Activated T-cell treated with anti-CD3 and anti-CD28 coated beads, Interleukin-2, amount 50 U/mL, for 4 hours (primary cell): ENCODE measurements around the gene SIRT3. TPM values are rescaled to one million over a fixed set of nuclear protein-coding genes. Genes with fewer than 3 reads are reported as not detected.
"Not testable (repeated sequence)": the region's sequence is repeated elsewhere in the genome, so short reads cannot be mapped to it uniquely, and the experiment has no call there.

ENCODE experiments used
- ATAC-seq, 2 donors: fragments of 200-7000 bp; cut with Tn5 transposase; one replicate each; pipeline ENCODE4 v1.10.0; 2021
- DNase-seq: peaks from one replicate; pipeline ENCODE4 v3.0.0-alpha.2; 2020
- H3K27me3 Mint-ChIP-seq: one replicate; pipeline ENCODE4 v1.8.0; 2021; ENCODE audit warnings: low read depth, mixed read lengths
- H3K36me3 Mint-ChIP-seq: one replicate; pipeline ENCODE4 v1.8.0; 2022; ENCODE audit warnings: mixed read lengths; ENCODE audit not compliant: insufficient read depth
- H3K4me1 Mint-ChIP-seq: one replicate; pipeline ENCODE4 v1.8.0; 2021; ENCODE audit warnings: low read depth, mixed read lengths
- H3K4me3 Mint-ChIP-seq: one replicate; pipeline ENCODE4 v1.8.0; 2021; ENCODE audit warnings: mild to moderate bottlenecking, moderate library complexity, mixed read lengths
- H3K9me3 Mint-ChIP-seq: one replicate; pipeline ENCODE4 v1.8.0; 2021; ENCODE audit warnings: mixed read lengths
- total RNA-seq, 3 donors: library from RNA; stranded (reverse); gene quantifications; one replicate each; pipeline ENCODE4 v1.2.1, GENCODE V29; 2021

The SIRT3 gene
- total RNA-seq, 3 donors from 2014 or later, result 7.0 to 12.6 (median 8.3) TPM

DNA sequence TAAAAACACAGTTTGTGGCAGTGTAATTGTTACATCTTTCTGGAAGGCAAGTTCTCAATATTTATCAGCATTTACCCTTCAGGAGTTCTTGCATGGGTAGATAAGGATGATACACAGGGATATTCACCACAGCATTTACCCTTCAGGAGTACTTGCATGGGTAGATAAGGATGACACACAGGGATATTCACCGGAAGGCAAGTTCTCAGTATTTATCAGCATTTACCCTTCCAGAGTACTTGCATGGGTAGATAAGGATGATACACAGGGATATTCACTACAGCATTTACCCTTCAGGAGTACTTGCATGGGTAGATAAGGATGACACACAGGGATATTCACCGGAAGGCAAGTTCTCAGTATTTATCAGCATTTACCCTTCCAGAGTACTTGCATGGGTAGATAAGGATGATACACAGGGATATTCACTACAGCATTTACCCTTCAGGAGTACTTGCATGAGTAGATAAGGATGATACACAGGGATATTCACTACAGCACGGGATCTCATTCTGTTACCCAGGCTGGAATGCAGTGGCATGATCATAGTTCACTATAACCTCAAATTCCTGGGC lies 15.4 kb downstream of the SIRT3 start:
- not testable (repeated sequence) for DNase-seq, H3K27me3 Mint-ChIP-seq, ATAC-seq, H3K9me3 Mint-ChIP-seq, H3K4me3 Mint-ChIP-seq
- Mint-ChIP-seq H3K36me3 (peaks cover 13% of the 10 kb centered on the region), H3K4me1 (peaks cover 11% of the 10 kb centered on the region)

DNA sequence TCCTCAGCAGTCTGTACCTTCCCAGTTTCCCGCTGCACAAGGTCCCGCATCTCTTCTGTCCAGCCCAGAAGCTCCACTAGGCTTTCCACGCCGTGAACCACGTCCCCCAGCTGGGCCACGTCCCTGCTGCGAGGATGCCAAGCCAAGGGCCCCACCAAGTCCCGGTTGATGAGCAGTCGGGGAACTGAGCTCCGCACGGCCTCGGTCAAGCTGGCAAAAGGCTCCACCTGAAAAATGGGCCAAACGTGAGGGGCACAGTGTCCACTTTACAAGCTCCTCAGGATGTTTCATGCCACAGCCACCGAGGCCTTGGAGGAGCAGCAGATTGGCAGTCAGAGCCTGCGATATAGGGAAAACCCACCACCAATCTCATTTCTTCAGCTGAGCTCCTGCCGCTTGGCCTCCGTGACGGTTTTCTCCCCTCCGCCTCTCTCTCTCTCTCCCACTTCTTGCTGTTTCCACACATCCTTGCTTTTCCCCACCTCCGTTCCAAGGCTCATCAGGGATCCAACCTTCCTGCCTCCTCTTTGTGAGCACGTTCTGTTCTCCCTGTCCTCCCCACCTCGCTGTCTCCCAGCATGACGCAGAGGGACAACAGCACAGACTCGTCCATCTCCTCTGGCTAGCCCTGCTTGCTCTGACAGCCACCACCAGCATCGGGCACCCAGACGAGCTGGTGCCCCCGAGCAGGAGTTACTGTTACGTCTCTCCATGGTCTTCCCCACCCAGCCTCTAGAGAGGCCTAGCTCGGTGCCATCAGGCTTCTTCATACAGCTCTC lies 17.1 kb downstream of the SIRT3 start:
- H3K36me3 Mint-ChIP-seq, result peaks cover 16% of the 10 kb centered on the region
- peaks cover 8% of the 10 kb centered on the region for H3K4me1 Mint-ChIP-seq
- no peaks in the 10 kb centered on the region for H3K9me3 Mint-ChIP-seq
- H3K4me3 Mint-ChIP-seq, result no peak overlapping the region
- H3K27me3 Mint-ChIP-seq, result no peaks in the 10 kb centered on the region
- DNase-seq, result no peak
- ATAC-seq, result no peak

DNA sequence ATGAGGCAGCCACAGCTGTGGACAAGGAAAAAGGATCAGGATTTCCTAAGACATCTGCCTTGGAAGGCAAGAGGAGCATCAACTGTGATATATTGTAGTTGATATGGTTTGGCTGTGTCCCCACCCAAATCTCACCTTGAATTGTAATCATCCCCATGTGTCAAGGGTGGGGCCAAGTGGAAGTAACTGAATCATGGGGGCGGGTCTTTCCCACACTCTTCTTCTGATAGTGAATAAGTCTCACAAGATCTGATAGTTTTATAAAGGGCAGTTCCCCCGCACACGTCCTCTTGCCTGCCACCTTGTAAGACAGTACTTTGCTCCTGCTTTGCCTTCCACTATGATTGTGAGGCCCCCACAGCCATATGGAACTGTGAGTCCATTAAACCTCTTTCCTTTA lies 18.4 kb downstream of the SIRT3 start:
- DNase-seq (no peak), ATAC-seq (no peak)
- H3K9me3 Mint-ChIP-seq, result no peaks in the 10 kb centered on the region
- peaks cover 8% of the 10 kb centered on the region for H3K4me1 Mint-ChIP-seq
- no peak overlapping the region for H3K4me3 Mint-ChIP-seq
- H3K36me3 Mint-ChIP-seq, result peaks cover 19% of the 10 kb centered on the region
- no peaks in the 10 kb centered on the region for H3K27me3 Mint-ChIP-seq

DNA sequence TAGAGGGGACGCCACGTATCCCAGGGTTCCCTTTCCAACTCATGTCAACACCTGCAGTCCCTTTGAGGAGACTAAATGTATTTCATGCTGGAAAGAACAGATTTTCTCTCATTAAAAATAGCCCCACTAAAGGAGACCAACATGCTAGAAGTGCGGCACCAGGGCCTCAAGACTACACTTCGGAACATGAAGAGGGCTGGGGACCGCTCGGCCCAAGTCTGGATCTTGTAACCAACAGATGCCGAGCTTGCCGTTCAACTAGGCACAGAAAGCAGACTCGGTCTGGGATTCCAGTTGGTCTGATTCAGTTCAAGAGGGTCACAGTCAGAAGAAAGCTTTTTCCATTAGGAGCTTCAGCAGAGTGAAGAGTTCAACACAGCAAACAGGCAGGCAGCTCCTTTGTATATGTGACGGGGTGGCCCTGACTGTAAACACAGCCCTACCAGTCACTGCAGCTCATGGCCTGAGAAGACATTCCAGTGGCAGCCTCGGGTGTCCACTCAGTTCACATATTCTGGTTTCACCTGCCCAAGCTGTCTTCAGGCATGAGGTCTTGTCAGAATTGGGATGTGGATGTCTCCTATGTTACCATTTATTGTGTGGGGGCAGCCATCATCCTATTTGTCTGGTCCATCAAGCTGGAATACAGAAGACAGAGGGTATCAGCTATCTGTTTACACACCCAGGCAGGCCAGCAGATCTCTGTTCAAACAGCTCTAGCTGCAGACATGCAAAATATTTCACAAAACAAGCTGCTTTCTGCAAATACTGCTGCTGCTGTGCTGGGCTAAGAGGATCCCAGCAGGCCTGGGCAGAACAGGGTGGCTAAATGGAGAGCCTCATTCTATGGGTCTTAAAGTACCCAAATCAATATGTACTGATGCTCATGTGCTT lies 19.8 kb downstream of the SIRT3 start:
- Mint-ChIP-seq H3K4me3 (no peak overlapping the region), H3K36me3 (peaks cover 17% of the 10 kb centered on the region), H3K27me3 (no peaks in the 10 kb centered on the region), H3K9me3 (no peaks in the 10 kb centered on the region), H3K4me1 (peaks cover 10% of the 10 kb centered on the region)
- no peak for DNase-seq
- no peak for ATAC-seq

DNA sequence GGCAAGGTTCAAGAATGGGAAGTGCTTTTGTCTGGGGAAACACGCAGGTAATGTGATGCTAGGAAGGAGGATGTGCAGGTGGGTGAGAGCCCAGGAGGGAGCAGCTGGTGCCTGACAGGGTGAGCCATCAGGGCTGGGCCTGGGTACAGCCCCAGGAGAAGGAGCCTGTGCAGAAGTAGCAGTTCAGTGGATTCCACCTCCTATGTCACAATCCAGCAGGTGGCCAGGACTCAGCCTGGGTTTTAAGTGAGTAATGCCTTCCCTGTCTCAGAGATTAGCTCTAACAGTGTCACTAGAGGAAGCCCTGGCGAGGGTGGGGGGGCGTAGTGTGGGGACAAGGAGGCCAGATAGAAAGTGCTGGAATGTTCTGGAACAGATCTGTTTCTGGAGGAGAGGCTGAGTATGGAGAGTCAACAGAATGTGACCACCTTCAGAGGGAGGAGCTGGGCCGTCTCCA lies 20.5 kb downstream of the SIRT3 start:
- ATAC-seq (no peak), DNase-seq (no peak)
- Mint-ChIP-seq H3K9me3 (no peaks in the 10 kb centered on the region), H3K36me3 (peaks cover 20% of the 10 kb centered on the region), H3K27me3 (no peaks in the 10 kb centered on the region), H3K4me1 (peaks cover 10% of the 10 kb centered on the region), H3K4me3 (no peak overlapping the region)

DNA sequence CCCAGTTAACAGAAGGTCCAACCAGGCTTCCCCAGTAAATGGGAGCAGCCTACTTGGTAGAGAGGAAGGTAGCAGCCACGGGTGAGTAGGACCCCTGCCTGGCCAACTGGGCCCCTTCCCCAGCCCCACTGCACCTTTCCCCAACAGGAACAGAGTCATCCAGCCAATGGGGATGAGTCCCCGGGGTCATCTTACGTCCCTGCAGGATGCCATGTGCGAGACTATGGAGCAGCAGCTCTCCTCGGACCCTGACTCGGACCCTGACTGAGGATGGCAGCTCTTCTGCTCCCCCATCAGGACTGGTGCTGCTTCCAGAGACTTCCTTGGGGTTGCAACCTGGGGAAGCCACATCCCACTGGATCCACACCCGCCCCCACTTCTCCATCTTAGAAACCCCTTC lies 22.1 kb downstream of the SIRT3 start:
- DNase-seq (no peak), ATAC-seq (no peak)
- Mint-ChIP-seq H3K27me3 (no peaks in the 10 kb centered on the region), H3K36me3 (peaks cover 30% of the 10 kb centered on the region), H3K4me1 (peaks cover 22% of the 10 kb centered on the region), H3K4me3 (no peak overlapping the region), H3K9me3 (no peaks in the 10 kb centered on the region)

DNA sequence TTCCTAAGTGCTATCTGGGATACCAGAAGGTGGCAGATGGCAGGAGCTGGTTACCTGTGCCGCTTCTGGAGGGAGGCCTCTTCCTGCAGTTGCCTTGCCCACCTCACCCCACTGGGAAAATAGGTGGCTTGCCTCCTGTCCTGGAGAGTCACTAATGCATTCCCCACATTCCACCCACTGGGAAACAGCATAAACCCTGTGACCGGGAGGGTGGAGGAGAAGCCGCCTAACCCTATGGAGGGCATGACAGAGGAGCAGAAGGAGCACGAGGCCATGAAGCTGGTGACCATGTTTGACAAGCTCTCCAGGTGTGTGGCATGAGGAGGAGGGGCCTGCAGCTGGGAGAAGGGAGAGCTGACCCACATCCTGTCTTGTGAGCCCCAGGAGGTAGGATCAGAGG lies 23.0 kb downstream of the SIRT3 start:
- Mint-ChIP-seq H3K9me3 (no peaks in the 10 kb centered on the region), H3K4me3 (no peak overlapping the region), H3K27me3 (no peaks in the 10 kb centered on the region), H3K36me3 (peaks cover 30% of the 10 kb centered on the region), H3K4me1 (peaks cover 22% of the 10 kb centered on the region)
- no peak for DNase-seq
- ATAC-seq, result no peak

DNA sequence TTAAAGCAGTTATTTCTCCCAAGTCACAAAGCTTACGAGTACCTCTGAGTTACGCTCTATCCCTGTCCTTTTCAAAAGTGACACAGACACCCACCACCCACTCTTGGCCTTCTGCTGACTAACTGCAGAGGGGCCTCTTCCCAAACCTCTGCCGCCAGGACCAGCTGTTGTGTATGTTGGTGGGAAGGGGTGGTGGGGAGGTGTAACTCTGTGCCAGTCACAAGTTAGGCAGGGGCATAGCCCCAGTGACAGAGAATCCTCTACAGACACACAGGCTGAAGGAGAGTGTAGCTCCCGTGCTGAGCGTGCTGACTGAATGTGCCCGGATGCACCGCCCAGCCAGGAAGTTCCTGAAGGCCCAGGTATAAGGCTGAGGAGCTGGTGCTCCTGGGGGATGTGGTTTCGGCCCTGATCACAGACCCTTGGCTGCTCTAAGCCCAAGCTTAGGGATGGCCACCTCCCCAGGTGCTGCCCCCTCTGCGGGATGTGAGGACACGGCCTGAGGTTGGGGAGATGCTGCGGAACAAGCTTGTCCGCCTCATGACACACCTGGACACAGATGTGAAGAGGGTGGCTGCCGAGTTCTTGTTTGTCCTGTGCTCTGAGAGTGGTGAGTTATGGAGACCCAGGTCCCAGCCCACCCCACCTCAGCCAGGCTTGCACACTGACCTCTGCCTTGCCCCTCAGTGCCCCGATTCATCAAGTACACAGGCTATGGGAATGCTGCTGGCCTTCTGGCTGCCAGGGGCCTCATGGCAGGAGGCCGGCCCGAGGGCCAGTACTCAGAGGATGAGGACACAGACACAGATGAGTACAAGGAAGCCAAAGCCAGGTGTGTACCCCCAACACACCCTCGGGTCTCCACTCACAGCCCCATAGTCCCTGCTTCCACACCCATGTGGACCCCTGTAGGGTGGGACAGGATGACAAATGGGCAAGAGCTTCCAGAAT lies 23.7 kb downstream of the SIRT3 start:
- DNase-seq (no peak), ATAC-seq (no peak)
- no peak overlapping the region for H3K4me3 Mint-ChIP-seq
- peaks cover 30% of the 10 kb centered on the region for H3K36me3 Mint-ChIP-seq
- H3K27me3 Mint-ChIP-seq, result no peaks in the 10 kb centered on the region
- no peaks in the 10 kb centered on the region for H3K9me3 Mint-ChIP-seq
- peaks cover 15% of the 10 kb centered on the region for H3K4me1 Mint-ChIP-seq

DNA sequence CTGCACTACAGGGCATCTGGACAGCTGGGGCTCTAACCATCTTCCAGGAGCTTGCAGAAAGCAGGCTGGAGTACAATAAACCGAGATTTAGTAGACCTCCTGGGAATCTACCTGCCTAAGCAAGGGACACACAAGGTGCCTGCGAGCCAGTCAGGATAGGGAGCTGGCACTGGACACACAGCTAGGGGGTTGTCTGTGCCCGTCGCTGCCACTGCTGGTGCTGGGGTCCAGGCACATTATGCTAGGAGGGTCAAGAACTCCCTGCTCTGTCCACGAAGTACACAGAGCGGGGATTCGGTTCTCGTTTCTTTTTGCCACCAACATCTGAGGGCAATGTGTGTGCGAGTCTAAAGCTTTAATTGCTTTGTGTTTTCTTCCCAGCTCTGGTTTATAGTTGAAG lies 24.4 kb downstream of the SIRT3 start:
- no peaks in the 10 kb centered on the region for H3K9me3 Mint-ChIP-seq
- no peak for DNase-seq
- H3K27me3 Mint-ChIP-seq, result no peaks in the 10 kb centered on the region
- no peak for ATAC-seq
- no peak overlapping the region for H3K4me3 Mint-ChIP-seq
- peaks cover 30% of the 10 kb centered on the region for H3K36me3 Mint-ChIP-seq
- H3K4me1 Mint-ChIP-seq, result peaks cover 14% of the 10 kb centered on the region

DNA sequence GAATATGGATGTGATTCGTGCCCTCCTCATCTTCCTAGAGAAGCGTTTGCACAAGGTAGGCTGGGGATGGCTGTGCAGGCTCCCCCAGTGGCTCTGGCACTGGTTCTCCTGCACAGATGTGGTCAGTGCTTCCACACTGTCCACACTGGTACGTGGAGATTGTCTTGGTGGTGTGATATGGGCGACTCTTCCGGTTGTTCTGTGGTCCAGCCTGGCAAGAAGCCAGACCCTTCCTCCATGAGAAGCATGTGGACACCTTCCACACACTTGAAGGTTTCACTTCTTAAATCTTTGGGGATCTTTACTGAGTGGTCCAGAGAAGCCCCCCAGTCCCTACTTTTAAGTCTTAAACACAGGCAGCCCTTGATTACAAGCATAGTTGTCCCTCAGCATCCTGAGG lies 24.8 kb downstream of the SIRT3 start:
- DNase-seq (no peak), ATAC-seq (no peak)
- H3K4me3 Mint-ChIP-seq, result peak overlapping the region; percentile 35
- H3K4me1 Mint-ChIP-seq, result peaks cover 14% of the 10 kb centered on the region
- no peaks in the 10 kb centered on the region for H3K9me3 Mint-ChIP-seq
- H3K36me3 Mint-ChIP-seq, result peaks cover 30% of the 10 kb centered on the region
- H3K27me3 Mint-ChIP-seq, result no peaks in the 10 kb centered on the region

DNA sequence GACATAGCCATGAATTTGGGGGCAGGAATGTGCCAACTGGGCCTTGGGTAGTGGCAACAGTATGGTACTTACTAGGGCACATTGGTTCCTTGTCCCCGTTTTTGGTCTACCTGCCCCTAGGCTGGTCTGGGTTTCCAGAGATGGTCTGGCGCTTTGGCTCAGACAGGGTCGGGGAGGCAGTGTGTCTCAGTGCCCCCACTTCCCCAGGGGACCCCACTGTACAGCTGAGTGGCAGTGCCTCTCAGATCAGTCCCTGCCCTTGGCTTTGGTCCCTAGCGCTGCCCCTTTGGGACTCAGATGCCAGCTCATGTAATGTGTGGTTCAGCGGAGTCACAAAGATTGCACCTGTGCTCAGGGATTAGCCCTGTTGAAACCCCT lies 25.4 kb downstream of the SIRT3 start:
- H3K27me3 Mint-ChIP-seq, result no peaks in the 10 kb centered on the region
- DNase-seq, result no peak
- no peak overlapping the region for H3K4me3 Mint-ChIP-seq
- ATAC-seq, result no peak
- peaks cover 19% of the 10 kb centered on the region for H3K4me1 Mint-ChIP-seq
- no peaks in the 10 kb centered on the region for H3K9me3 Mint-ChIP-seq
- H3K36me3 Mint-ChIP-seq, result peaks cover 30% of the 10 kb centered on the region

DNA sequence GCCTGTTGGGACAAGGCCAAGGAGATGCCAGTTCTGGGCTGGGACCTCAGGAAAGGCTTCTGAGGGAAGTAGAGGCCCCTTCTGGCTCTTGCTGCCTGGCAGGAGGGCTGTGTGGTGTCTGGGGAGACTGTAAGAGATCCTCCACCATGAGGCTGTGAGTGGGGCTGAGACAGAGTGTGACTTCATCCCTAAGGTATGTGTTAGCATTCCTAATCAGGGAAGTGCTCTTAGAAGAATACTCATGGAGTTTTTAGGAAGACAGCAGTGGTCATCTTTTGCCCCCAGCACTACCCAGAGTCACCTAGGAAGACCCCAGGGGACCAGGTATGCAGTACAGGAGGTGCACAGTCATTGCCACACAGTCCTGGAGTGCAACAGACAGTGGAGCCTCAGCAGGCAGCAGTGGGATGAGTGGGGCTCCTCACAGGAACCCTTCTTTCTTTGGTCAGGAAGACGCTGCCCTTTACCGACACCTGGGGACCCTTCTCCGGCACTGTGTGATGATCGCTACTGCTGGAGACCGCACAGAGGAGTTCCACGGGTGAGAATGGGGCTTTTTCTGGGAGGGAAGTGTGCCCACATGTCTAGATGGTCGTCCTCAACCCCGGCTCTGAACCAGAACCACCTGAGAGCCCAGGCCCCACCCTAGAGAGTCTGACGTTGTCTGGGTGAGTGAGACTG lies 25.9 kb downstream of the SIRT3 start:
- ATAC-seq (no peak), DNase-seq (no peak)
- Mint-ChIP-seq H3K36me3 (peaks cover 30% of the 10 kb centered on the region), H3K27me3 (no peaks in the 10 kb centered on the region), H3K9me3 (no peaks in the 10 kb centered on the region), H3K4me3 (peak overlapping the region; percentile 91), H3K4me1 (peaks cover 23% of the 10 kb centered on the region)
